GM12872 (cell line): ENCODE results near the gene SEMA3E.

Experiments
- TF ChIP-seq, protein P1 (sequence below): IDR thresholded peaks from 3 replicates; pipeline ENCODE4 v1.5.1; 2011; ENCODE audit warnings: low read depth, mild to moderate bottlenecking, low read length, moderate library complexity; ENCODE audit not compliant: insufficient read depth

SEMA3E gene

DNA sequence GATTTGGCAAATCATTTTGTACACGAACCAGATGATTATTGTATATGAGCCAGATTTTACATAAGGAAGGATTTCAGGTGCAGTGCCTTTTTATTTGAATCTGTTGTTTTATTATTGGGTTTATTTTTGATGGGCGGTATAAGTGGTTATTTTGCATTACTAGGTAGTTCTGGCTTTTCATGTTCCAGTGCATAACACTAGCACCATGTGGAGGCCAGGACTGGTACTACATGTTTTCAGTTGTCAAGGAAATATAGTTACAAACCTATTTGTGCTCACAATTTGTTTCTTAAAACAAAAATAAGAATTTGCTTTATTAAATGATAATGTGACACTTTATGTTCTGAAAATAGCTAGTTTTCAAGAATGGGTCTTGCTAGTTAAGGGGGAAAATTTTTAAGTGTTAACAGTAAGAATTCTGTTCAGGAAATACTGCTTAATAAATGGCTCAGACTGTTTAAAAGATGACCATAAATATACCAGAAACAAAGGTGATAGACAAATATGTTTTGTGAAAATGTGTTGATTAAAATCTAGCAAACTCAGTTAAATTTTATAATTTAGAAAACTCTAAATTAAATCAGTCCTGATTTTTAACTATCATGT, 7.1 kb upstream of the SEMA3E start:
- TF ChIP-seq, protein P1, sequence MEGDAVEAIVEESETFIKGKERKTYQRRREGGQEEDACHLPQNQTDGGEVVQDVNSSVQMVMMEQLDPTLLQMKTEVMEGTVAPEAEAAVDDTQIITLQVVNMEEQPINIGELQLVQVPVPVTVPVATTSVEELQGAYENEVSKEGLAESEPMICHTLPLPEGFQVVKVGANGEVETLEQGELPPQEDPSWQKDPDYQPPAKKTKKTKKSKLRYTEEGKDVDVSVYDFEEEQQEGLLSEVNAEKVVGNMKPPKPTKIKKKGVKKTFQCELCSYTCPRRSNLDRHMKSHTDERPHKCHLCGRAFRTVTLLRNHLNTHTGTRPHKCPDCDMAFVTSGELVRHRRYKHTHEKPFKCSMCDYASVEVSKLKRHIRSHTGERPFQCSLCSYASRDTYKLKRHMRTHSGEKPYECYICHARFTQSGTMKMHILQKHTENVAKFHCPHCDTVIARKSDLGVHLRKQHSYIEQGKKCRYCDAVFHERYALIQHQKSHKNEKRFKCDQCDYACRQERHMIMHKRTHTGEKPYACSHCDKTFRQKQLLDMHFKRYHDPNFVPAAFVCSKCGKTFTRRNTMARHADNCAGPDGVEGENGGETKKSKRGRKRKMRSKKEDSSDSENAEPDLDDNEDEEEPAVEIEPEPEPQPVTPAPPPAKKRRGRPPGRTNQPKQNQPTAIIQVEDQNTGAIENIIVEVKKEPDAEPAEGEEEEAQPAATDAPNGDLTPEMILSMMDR = peak; percentile 71

DNA sequence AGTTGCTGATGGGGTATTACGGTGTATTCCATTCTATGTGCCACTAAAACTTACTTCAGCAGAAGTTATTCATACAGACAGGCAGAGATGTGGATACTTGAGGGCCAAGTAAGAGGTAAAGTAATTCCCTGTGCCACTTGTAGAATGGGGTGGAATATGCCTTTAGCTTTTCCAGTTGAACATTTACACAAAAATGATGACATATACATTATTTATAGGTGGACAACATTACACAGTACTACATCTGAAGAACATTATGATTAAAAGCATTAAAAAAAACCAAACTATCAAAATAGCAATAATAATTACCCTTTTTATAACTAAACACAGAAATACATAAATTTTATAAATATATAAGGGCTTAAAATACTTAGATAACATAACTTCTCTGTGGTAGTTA, 3.5 kb upstream of the SEMA3E start:
- TF ChIP-seq, protein P1 = no peak

DNA sequence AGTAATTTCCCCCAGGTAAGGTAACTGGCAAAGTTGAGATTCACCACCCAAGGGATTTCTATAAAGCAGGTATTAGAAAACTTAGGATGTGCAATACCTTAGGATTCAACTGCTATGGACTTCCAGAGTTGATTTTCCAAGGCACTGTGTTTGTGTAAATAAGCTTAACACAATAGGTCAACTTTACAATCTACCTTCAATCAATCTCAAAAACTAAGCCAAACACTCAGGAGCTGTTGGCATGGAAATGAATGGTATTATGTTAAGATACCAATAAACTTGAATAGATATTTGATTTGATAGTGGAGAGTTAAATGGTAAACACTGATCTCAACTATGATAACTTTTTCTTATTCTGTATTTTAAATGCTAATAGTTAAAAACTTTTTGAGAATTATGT, 762 bp upstream of the SEMA3E start:
- TF ChIP-seq, protein P1 = no peak

DNA sequence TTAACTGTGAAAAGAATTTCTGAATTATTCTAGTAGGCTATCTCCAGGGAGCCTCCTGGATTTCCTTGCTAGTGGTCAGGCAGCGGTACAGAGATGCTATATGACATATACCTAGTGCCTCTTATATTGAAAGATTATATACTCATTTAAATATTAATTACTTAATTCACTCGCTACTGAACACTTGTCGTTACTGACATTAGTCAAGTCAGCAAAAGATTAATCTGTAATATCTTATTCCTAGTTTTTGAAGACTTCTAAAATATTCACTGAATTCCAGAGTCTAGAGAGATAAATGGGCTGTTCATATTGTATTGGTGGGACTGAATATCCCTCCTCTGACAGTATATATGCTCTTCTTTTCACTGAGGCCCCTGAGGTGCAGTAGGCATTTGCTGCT, 2.9 kb downstream of the SEMA3E start:
- TF ChIP-seq, protein P1 = no peak

DNA sequence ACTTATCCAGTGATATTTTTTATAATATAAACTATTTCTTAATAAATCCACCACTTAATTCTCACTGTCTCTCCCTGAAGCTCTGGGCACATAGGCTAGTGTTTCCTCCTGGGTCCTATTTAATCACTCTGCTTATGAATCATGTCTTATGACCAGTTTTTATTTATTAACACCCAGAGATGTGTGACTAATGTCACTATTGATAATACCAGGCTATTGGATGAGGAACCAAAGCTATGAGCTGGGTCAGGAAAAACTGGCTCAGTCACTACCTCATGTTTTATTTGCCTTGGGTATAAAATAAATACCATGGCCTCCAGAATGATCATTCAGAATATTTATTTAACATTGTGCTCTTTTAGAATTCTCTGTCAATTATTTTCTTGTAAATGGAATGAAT, 5.2 kb downstream of the SEMA3E start:
- TF ChIP-seq, protein P1 = no peak

DNA sequence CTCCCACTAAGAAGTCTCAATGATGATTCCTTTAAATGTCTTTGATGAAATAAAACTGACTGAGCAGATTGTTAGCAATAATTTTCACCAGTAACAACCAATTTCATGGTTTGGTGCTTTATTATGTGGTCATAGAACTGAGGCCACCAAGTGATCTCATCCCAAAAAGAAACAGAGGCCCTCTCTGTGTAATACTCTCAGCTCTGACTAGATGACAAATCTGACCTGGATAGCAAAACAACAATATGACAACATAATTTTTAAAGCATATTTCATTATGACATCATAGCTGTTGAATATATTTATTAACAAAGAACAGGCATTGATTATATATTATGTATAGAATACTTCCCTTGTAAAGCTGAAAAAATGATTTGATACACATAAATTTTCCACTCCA, 5.9 kb downstream of the SEMA3E start:
- TF ChIP-seq, protein P1 = no peak

DNA sequence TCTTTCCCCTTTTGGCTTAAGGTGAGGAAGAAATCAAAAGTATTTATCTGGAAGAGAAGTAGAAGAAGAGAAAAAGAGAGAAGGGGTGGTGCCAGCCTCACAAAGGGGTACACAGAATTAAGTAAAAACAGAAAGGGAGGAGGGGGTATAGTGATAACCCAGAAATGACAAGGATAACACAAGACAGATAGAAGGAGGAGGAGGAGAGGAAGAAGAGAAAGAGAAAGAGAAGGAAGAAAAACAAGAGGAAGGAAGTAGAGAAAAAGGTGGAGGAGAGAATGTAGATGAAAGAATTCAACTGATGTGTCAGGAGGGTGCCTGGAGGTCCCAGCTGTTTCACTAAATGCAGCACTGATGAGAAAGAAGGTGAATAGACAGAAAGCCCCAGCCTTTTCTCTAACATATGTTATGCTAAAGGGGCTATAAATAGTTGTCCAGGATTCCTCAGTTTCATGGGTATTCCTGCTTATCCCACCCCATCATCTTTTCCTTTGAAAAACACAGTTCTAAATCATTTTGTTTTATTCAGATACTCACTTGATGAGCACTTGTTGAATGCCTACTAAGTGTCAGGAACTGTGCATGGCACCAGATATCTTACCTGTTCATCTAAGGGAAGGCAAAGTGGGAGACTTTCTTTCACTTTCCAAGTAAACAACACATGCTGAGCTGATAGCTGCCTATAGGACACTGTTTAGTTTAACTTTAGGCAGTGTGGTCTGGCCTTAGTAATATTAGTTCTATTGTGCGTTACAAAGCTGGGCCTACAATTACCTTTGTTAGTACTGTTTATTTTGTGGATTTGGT, 8.0 kb downstream of the SEMA3E start:
- TF ChIP-seq, protein P1 = no peak
